Gastroesophageal sphincter (tissue), 3 donors: ENCODE results near the gene TXNRD1.

Experiments
- CTCF ChIP-seq, 4 experiments: fragments of 200-600 bp in 2 of 4; fragments of 450-650 bp in 2 of 4; sonication (generic) in 1 of 4; IDR thresholded peaks; one replicate each; pipeline ENCODE4 v1.5.1; 2017 to 2019; ENCODE audit warnings: antibody characterized with exemption in 4 of 4, mild to moderate bottlenecking in 2 of 4, moderate library complexity in 2 of 4
- POLR2A ChIP-seq, 2 donors: fragments of 450-650 bp; IDR thresholded peaks; one replicate each; pipeline ENCODE4 v1.6.1; 2017; ENCODE audit warnings: antibody characterized with exemption in 2 of 2, mild to moderate bottlenecking in 2 of 2, moderate library complexity in 1 of 2

GRCh38 chr12:104336115-104336514 lies 120.5 kb downstream of the TXNRD1 start:
- TF ChIP-seq POLR2A (IDR thresholded peaks at IDR 0.05) (no peak), CTCF (IDR thresholded peaks at IDR 0.05) (no peak)
